A549 treated with AZD2906 at 1 μM for 4 hours (cell line): Measurements from ENCODE around the gene ACO1. TPM values are rescaled to one million over a fixed set of nuclear protein-coding genes. Genes with fewer than 3 reads are reported as not detected.

ENCODE experiments used
- total RNA-seq: library from RNA; stranded (reverse); fragments of 200-300 nt; extraction: Qiagen RNA extraction; gene quantifications from 5 replicates; pipeline ENCODE4 v1.2.3, GENCODE V29; 2022

ACO1 gene
- 26.2 to 27.7 TPM (median 26.4 TPM) in 5 replicates for total RNA-seq

DNA sequence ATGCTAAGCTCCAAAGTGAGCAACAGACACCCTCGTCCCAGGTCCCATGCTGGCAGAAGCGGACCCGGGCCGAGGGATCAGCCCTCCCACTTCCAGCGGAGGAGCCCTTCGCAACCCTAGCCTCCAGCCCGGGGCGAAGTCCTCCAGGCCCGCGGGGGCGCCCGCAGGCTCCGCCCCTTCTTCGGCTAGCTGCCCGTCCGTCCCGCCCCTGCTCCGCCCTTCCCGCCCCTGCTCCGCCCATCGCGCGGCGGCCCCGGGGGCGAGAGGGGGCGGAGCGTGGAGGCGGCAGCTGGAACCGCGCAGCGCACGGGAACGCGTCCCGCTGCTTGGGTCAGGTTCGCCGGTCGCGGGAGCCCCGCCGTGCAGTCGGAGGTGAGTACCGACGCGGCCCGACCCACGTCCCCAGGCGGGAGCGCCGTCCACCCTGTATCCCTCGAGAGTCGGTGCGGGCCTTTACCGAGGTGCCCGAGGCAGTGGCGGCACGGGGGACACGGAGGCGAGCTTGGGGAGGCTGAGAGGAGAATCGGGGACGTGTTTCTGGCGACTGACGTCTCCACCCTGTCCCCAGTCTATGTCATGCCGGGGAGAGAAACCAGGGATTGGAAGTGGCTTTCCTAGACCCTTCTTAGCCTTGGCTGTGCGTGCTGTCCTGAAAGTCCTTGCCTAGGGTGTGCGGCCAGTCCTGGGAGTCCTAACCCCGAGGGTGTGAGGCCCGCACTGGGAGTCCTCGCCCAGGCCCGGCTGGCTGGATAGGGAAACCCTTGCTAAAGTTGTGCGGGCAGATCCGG is at the start of gene ACO1:
Gene ACO1 (plus strand): TSS at position 280 of the 788 bp plus-strand sequence. CDS start 20,864 bp downstream, outside the sequence.

Other genes with a start within 250 kb of the ACO1 start
- 2.1 to 3.7 TPM (median 2.5 TPM) in 5 replicates for gene RIGI, start 141.6 kb downstream of the ACO1 start, total RNA-seq
- 11.4 to 15.9 TPM (median 13.6 TPM) in 5 replicates for gene SMIM27, start 167.7 kb downstream of the ACO1 start, total RNA-seq
- gene TOPORS, start 167.9 kb downstream of the ACO1 start, total RNA-seq = 10.0 to 15.7 TPM (median 11.5 TPM) in 5 replicates
- 103 to 121 TPM (median 109 TPM) in 5 replicates for gene NDUFB6, start 188.5 kb downstream of the ACO1 start, total RNA-seq